ENCODE data around the gene KIF2C.
"Not testable (repeated sequence)": the region's sequence is repeated elsewhere in the genome, so short reads cannot be mapped to it uniquely, and the experiment has no call there.

The KIF2C gene

DNA sequence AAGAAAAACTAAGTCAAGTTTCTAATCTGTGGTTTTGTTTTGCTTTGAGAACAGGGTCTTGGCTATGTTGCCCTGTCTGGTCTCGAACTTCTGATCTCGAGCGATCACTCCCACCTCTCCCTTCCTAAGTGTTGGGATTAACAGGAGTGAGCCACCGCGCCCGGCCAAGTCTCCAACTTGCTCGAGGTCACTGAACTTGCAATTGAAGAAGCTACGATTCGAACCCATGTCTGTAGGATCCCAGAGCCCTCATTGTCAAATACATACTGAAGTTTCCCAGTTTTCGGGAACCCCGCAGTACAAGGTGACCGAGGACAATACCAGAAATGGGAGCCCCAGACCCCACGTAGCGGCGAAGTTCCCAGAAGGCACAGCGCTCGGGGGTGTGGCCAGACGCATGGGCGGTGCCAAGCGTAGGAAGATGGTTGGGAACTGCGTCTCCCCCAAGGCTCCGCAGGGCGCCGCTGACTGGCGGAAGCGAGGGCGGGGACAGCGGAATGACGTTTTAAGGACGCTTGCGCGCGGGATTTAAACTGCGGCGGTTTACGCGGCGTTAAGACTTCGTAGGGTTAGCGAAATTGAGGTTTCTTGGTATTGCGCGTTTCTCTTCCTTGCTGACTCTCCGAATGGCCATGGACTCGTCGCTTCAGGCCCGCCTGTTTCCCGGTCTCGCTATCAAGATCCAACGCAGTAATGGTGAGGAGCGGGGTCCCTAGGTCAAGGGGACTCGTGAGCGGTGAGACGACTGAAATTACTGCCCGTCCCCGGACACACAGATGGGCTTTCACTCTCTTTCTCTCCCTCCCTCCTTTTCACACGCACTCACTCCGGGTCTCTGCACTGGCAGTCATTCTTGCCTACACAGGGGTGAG lies at the start of gene KIF2C:
KIF2C (plus strand) TSS at position 531 of the 872 bp plus-strand sequence; CDS start at position 627, 96 bp downstream.
- DNase-seq = peak; percentile 96

- no peak for DNase-seq
Measured at GRCh38 chr1:44693159-44693558, 46.5 kb upstream of the KIF2C start.

GRCh38 chr1:44693900-44694299 lies 45.7 kb upstream of the KIF2C start:
- no peak for DNase-seq

GRCh38 chr1:44694863-44695478 lies 44.7 kb upstream of the KIF2C start:
- no peak for DNase-seq

GRCh38 chr1:44695671-44696070 lies 44.0 kb upstream of the KIF2C start:
- DNase-seq = no peak

DNA sequence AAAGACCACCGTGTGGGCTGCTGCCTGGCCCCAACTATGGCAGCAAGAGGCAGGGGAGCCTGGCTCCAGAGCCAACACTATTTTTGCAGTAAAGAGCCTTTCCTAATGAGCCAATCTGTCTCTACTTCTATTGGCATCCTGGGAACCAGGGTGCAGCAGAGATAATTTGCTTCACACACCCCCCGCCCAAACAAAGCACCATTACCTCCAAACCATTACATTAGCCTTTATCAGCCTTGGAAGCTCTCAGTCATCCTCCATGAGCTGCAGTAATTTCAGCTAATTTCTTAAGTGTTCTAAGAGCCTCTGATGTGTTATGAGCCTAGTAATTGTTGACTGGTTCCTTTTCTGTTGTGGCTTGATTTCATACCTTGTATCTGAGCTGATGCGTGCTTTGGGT lies 43.5 kb upstream of the KIF2C start:
- DNase-seq = peak; percentile 59

DNA sequence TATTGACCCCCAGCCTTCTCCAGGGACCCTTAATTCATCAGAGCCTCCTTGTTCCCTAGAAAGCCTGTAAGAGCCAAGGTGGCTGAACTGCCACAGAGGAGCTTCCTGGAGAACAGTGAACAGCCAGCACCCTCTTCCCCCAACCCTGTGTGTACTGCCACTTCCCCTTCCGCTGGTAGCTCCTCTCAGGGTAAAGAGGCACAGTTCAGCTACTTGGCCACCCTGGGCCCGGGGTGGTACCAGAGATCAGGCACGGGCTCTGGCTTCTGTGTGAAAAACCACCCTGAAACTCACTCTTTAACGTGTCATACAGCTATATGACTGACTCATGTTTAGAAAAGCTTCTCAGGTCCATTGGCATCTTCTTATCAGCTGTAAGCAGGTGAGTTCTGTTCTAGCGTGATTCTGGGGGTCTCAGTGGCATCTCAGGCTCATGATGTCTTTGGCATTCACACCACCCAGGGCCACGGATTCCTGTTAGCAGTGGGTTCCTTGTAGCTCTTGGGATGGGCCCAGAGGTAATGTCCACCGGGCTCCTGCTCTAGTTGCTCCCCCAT lies 42.8 kb upstream of the KIF2C start:
- DNase-seq = no peak

- no peak for DNase-seq
Measured at GRCh38 chr1:44698138-44698537, 41.5 kb upstream of the KIF2C start.

DNA sequence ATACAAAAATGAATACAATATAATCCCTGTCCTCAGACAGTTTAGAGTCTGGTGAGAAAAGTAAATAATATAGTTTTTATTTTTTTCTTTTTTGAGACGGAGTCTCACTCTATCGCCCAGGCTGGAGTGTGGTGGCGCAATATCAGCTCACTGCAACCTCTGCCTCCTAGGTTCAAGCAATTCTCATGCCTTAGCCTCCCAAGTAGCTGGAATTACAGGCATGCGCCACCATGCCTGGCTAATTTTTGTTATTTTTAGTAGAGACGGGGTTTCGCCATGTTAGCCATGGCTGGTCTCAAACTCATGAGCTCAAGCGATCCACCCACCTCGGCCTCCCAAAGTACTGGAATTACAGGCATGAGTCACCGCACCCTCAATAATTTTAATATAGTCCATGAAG lies 40.3 kb upstream of the KIF2C start:
- not testable (repeated sequence) for DNase-seq

DNA sequence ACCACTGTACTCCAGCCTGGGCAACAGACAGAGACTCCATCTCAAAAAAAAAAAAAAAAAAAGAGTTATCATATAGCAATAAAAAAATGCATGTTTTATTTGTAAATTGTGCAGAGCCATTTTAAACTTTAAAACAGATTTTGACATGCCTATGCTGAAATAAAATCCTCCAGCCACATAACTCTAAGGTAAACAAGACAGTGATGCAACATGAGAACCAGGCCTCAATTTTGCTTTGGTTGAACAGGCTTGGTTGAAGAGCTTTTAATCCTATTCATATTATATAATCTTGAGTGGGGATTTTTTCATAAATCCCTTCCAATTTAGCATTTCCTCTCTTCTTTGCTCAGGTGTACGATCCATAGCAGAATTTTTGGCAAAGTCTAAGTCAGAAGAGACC lies 39.1 kb upstream of the KIF2C start:
- DNase-seq = no peak

- no peak for DNase-seq
Measured at GRCh38 chr1:44701141-44701573, 38.5 kb upstream of the KIF2C start.

GRCh38 chr1:44705470-44705869 lies 34.2 kb upstream of the KIF2C start:
- no peak for DNase-seq

DNA sequence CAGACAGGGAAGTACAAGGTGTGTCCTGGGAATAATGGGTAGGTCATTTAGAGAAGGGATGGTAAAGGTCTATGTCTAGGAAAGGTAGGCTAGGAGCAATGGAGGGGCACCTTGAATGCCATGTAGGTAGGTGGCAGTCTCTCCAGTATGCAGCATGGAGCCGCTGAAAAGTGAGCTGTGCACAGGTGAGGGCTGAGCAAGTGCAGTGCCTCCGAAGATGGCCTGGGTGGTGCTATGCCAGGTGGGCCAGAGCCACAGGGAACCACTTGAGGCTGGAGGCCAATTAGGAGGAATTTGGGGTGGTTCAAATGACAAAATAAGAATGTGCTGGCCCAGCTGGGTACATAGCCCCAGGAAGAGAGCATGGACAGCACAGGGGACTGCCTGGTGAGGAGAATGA lies 33.7 kb upstream of the KIF2C start:
- DNase-seq = no peak

GRCh38 chr1:44707112-44707881 lies 32.3 kb upstream of the KIF2C start:
- no peak for DNase-seq

- no peak for DNase-seq
Measured at GRCh38 chr1:44707959-44708831, 31.4 kb upstream of the KIF2C start.

GRCh38 chr1:44713321-44713781 lies 26.3 kb upstream of the KIF2C start:
- no peak for DNase-seq

DNA sequence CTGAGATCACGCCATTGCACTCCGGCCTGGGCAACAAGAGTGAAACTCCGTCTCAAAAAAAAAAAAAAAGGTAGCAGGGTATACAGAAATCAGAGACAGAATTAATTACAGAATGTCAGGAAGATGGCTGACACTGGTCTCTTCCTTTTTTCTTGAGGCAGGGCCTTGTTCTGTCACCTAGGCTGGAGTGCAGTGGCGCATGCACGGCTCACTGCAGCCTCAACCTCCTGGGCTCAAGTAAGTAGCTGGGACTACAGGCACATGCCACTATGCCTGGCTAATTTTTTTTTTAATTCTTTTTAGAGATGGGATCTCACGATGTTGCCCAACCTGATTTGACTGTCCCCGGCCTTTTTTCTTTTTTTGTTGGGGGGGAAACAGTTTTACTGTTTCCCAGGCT lies 25.1 kb upstream of the KIF2C start:
- DNase-seq = no peak

DNA sequence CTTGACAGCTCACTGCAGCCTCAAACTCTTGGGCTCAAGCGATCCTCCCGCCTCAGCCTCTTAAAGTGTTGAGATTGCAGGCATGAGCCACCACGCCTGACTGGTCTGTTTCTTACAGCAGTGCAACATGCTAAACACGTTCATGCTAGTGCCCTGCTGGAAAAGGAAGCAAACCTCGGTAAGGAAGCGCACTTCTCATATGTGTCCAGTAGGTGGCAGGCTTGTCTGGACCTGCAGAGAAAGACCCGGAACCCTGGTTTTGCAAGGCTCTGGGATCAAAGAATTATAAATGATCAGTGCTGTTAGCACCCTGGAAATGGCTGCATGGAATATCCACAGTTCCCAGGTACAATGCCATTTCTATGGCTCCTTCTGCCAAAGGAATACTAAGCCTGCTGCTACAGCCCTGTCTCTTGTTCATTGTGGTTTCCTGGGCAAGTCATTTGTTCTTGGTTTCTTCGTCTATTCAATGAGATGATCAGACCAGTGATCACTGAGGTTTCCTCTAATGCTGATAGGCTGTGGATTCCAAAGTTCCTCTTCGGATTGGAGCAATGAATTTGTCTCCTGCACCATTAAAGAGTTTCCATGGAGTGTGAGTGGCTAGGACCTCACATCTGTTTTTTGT lies 24.6 kb upstream of the KIF2C start:
- DNase-seq = peak; percentile 63

DNA sequence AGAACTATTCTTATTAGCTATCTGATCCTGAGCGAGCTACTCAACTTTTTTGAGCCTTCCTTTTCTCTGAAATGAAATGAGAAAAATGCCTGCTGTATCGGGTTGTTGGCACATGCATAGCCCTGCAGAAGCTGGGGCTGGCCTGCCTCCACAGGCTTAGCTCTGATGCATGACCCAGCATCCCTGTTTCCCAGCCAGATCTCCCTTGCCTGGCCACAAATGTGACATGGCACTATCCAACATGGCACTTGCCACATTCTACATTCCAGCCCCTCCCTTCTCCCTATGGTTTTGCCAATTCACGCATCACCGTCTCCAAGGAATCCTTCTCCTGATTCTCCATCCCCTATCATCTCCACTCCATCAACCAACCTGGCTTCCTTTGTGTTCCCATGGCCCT lies 22.5 kb upstream of the KIF2C start:
- DNase-seq = no peak

- DNase-seq = no peak
Measured at GRCh38 chr1:44717653-44718052, 22.0 kb upstream of the KIF2C start.

GRCh38 chr1:44718091-44718490 lies 21.5 kb upstream of the KIF2C start:
- no peak for DNase-seq

- no peak for DNase-seq
Measured at GRCh38 chr1:44719318-44719717, 20.3 kb upstream of the KIF2C start.

Measured in NCI-H1436 (cell line).